ENCODE data around the gene PRRG2. TPM values are rescaled to one million over a fixed set of nuclear protein-coding genes. Genes with fewer than 3 reads are reported as not detected.

PRRG2 gene
- total and polyA plus RNA-seq, 2 of the 13 experiments (the other 11 are each of a cell fraction or from before 2014, with no cell fraction given), result 0.66 to 0.82 TPM

- H2AFZ ChIP-seq (ENCODE audit: low read length), result no peak overlapping the region
- H3K4me3 ChIP-seq (replicated peaks in 1 of 3; ENCODE audit: insufficient read depth in 1 of 3, low read depth in 2 of 3, low read length in 3 of 3), result peak overlapping the region; percentile 75 to 94 (median 88); a peak in 5 of 6 replicates
- in situ Hi-C loops (cut with HindIII; ENCODE audit: extremely low pct_ligation_motif_present, low pct_unique_long_range_greater_than_20kb) (no loop called here), intact Hi-C loops (cut with micrococcal nuclease; ENCODE audit: unreplicated experiment) (no loop called here)
- no TSS peak for BruUV-seq (replicated peaks)
- 77% methylated on average over 4 of the region's 4 CpGs for WGBS (ENCODE audit: low lambda C conversion rate)
- peaks cover 31% of the 10 kb centered on the region for H3K4me1 ChIP-seq (ENCODE audit: insufficient read depth, low read length)
- H3K9me3 ChIP-seq (ENCODE audit: low read length), result no peaks in the 10 kb centered on the region
- H3K9ac ChIP-seq (ENCODE audit: insufficient read depth, low read depth, low read length), result peak overlapping the region; percentile 94
- H3K79me2 ChIP-seq (ENCODE audit: insufficient read depth, low read length), result peaks cover 46% of the 10 kb centered on the region
- no peak for ATAC-seq
- H4K20me1 ChIP-seq (ENCODE audit: insufficient read depth, low read length), result no peaks in the 10 kb centered on the region
- peak overlapping the region; percentile 61 for H3K27ac ChIP-seq (ENCODE audit: extremely low read length, insufficient read depth, low read length)
- FAIRE-seq, result no peak
- DNase-seq (ENCODE audit: low spot score), result no peak
- ChIA-PET CTCF (ENCODE audit: low intra/inter-chr PET ratio, low total read pairs) (interaction anchor here (2.8 kb wide), 1 partner anchor 9 kb away, joined by 8 read pairs; no protein-coding TSS in a partner anchor), POLR2A (interaction anchor here (1.6 to 3.7 kb wide), 5 partner anchors 8 to 80 kb away, joined by 5 to 22 read pairs (median 19); partner anchors contain the start of genes PRR12, RRAS and SCAF1)
- H3K36me3 ChIP-seq (replicated peaks in 1 of 2; ENCODE audit: control insufficient read depth in 1 of 2, insufficient read depth in 2 of 2, low read length in 2 of 2), result peaks cover 1 to 10% of the 10 kb centered on the region in 2 experiments; a peak in 2 of 5 replicates
- peaks cover 0 to 5% of the 10 kb centered on the region in 2 experiments; a peak in 1 of 5 replicates for H3K27me3 ChIP-seq (ENCODE audit: control insufficient read depth in 1 of 2, insufficient read depth in 2 of 2, low read length in 2 of 2)
- peak overlapping the region; percentile 88 for H3K4me2 ChIP-seq (ENCODE audit: low read depth, low read length)
- no peak for TF ChIP-seq KDM6A (CRISPR knock-in tag; IDR thresholded peaks at IDR 0.05; ENCODE audit: low read depth)
- TF ChIP-seq HNRNPH1 (optimal IDR thresholded peaks at IDR 0.05; ENCODE audit: low read depth, low read length), result no peak
- TF ChIP-seq ZSCAN29 (CRISPR knock-in tag; conservative IDR thresholded peaks at IDR 0.05), result no peak
- no peak for TF ChIP-seq ZNF503 (CRISPR knock-in tag; IDR thresholded peaks at IDR 0.05)
- TF ChIP-seq MAFK (conservative IDR thresholded peaks at IDR 0.05 in 1 of 2, IDR thresholded peaks at IDR 0.05 in 1 of 2; ENCODE audit: low read length in 2 of 2), result no peak
- TF ChIP-seq ZNF841 (CRISPR knock-in tag; IDR thresholded peaks at IDR 0.05; ENCODE audit: borderline replicate concordance), result no peak
- TF ChIP-seq ZSCAN21 (CRISPR knock-in tag; IDR thresholded peaks at IDR 0.05; ENCODE audit: borderline replicate concordance), result no peak
- TF ChIP-seq ZNF431 (CRISPR knock-in tag; IDR thresholded peaks at IDR 0.05; ENCODE audit: borderline replicate concordance, low read depth), result no peak
- TF ChIP-seq ZNF639 (CRISPR knock-in tag; conservative IDR thresholded peaks at IDR 0.05), result no peak
- no peak for TF ChIP-seq ZNF329 (CRISPR knock-in tag; IDR thresholded peaks at IDR 0.05; ENCODE audit: low read depth)
- no peak for TF ChIP-seq FOXP4 (CRISPR knock-in tag; IDR thresholded peaks at IDR 0.05)
- TF ChIP-seq CCAR2 (optimal IDR thresholded peaks at IDR 0.05; ENCODE audit: low read depth, low read length), result no peak
- no peak for TF ChIP-seq XRCC5 (optimal IDR thresholded peaks at IDR 0.05; ENCODE audit: low read length)
- no peak for TF ChIP-seq ZNF747 (CRISPR knock-in tag; IDR thresholded peaks at IDR 0.05; ENCODE audit: borderline replicate concordance)
- TF ChIP-seq ZNF501 (CRISPR knock-in tag; IDR thresholded peaks at IDR 0.05), result no peak
- no peak for TF ChIP-seq ZNF574 (CRISPR knock-in tag; IDR thresholded peaks at IDR 0.05)
- no peak for TF ChIP-seq ZC3H4 (CRISPR knock-in tag; IDR thresholded peaks at IDR 0.05; ENCODE audit: borderline replicate concordance)
Observed at GRCh38 chr19:49579193-49579592, 1.9 kb upstream of the PRRG2 start.

Measured in HepG2 (cell line).